Measurements from ENCODE around the gene UCKL1.
A peak's percentile ranks its signal among the peaks of the same experiment; 100 is the strongest.

UCKL1 gene

DNA sequence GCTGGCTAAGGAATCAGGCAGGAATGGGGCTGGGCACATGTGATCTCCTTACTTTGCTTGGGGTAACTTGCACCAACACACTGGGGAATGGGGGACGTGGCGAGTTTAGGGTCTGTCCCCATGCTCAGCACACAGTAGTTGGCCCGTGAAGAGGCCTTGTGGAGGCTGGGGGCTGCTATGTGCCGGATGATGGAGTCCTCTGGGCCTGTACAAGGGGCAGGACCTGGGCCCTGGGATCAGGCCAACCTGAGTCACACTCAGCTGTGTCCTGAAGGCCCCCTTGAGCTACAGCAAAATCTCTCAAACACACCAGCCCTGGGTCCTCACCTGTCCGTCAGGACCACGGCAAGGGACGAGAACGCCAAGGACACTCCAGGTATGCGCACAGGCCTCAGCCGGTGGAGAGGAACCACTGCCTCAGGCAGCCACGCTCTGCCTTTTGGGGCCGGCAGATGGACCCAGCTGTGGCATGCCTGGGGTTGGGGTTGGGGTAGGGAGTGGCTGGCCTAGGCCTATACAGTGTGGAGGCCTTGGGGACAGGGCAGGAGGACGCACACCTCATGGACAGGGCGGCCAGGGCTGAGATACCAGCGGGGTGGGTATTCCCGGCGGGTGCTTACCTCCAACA, 11.1 kb downstream of the UCKL1 start:
- Mint-ChIP-seq H3K4me3 (no peak overlapping the region), H3K27ac (no peak overlapping the region), H3K4me1 (peaks cover 60% of the 10 kb centered on the region), H3K36me3 (peaks cover 85% of the 10 kb centered on the region), H3K9me3 (no peaks in the 10 kb centered on the region)
- no peak for DNase-seq (ENCODE audit: low spot score in 2 of 2)
- no peak for ATAC-seq

DNA sequence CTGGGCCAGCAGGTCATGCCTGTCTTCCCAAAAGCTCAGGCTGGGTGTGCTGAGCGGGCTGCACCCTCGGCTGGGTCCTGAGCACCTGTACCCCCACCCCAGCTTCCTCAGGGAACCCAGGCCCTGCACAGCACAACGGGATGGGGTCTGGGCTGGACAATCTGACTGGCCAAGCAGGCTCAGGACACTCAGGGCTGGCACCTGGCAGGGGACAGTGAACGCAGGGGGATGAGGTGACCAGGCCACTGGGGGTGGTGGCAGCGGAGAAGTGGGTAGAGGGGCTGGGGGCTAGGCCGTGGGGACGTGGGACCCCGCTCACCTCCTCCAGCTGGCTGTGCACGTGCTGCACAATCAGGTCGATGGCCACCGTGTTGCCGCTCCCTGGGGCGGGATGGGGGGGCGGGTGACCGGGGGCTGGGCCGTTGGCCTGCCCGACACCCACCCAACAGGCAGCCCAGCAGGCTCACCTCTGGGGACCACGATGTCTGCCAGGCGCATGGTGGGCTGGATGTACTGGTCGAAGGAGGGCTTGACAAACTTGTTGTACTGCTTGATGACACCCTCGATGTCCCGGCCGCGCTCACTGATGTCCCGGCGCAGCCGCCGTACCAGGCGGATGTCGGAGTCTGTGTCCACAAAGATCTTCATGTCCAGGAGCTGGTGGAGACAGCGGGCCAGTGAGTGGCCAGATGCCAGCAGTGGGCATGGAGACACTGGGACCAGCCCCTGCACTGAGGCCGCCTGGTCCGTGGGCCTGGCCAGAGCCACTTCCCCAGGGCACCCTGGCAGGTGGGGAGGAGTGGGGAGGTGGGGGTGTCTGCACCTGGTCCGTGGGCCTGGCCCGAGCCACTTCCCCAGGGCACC, 11.9 kb downstream of the UCKL1 start:
- Mint-ChIP-seq H3K4me3 (no peak overlapping the region), H3K9me3 (no peaks in the 10 kb centered on the region), H3K36me3 (peaks cover 79% of the 10 kb centered on the region), H3K4me1 (peaks cover 52% of the 10 kb centered on the region), H3K27ac (no peak overlapping the region)
- no peak for DNase-seq (ENCODE audit: low spot score in 2 of 2)
- no peak for ATAC-seq

DNA sequence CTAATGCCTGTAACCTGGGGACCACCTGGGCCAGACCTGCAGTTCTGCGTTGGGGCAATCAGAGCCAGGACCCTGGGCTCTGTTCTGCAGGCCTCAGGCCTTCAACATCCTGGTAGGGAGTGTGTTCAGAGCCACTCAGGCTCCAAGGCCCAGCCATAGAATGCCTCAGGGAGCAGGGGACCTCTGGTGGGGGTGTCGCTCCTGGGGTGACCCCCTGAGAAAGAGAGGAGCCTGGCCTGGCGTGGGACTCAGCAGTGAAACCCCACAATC, 12.5 kb downstream of the UCKL1 start:
- ATAC-seq (no peak), DNase-seq (ENCODE audit: low spot score in 2 of 2) (no peak)
- peaks cover 47% of the 10 kb centered on the region for H3K4me1 Mint-ChIP-seq
- peak overlapping the region; percentile 43 for H3K27ac Mint-ChIP-seq
- no peak overlapping the region for H3K4me3 Mint-ChIP-seq
- peaks cover 74% of the 10 kb centered on the region for H3K36me3 Mint-ChIP-seq
- H3K9me3 Mint-ChIP-seq = no peaks in the 10 kb centered on the region

DNA sequence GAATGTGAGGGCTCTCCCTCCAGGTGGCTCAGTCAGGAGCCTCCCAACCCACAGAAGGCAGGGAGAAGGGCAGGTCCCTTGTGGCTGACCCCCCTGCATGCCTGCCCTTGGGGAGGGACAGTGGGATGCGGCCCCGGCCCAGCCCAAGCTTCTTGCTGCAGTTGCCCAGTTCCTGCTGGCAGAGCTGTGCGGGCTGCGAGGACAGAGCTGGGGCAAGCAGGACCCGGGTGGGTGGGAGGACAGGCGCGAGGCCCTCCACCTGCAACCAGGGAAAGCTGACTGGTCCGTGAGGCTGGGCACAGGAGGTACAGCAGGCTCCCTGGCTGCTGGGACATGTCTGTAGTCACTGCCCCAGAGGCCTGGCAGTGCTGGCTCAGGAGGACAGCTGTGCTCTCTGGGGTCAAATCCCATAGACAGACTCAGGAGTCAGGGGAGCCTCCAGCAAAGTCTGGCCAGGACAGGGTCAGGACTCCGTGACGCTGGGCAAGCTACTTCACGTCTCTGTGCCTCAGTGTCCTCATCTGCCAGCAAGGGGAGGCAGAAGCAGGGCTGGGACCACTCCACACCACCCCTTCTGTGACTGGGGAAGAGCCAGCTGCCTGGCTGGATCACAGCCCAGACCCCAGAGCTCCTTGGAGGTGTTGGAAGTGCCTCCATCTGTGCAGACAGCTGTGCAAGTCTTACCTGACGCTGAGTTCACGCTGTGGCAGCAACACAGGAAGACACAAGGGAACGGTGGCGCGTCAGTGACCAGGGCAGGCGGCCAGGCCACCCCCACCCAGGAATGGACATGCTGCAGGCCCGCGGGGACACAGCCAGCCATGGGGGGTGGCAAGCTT, 13.0 kb downstream of the UCKL1 start:
- no peak overlapping the region for H3K4me3 Mint-ChIP-seq
- DNase-seq (ENCODE audit: low spot score in 2 of 2) (no peak), ATAC-seq (no peak)
- H3K27ac Mint-ChIP-seq = peak overlapping the region; percentile 43
- peaks cover 70% of the 10 kb centered on the region for H3K36me3 Mint-ChIP-seq
- H3K4me1 Mint-ChIP-seq = peaks cover 41% of the 10 kb centered on the region
- no peaks in the 10 kb centered on the region for H3K9me3 Mint-ChIP-seq

DNA sequence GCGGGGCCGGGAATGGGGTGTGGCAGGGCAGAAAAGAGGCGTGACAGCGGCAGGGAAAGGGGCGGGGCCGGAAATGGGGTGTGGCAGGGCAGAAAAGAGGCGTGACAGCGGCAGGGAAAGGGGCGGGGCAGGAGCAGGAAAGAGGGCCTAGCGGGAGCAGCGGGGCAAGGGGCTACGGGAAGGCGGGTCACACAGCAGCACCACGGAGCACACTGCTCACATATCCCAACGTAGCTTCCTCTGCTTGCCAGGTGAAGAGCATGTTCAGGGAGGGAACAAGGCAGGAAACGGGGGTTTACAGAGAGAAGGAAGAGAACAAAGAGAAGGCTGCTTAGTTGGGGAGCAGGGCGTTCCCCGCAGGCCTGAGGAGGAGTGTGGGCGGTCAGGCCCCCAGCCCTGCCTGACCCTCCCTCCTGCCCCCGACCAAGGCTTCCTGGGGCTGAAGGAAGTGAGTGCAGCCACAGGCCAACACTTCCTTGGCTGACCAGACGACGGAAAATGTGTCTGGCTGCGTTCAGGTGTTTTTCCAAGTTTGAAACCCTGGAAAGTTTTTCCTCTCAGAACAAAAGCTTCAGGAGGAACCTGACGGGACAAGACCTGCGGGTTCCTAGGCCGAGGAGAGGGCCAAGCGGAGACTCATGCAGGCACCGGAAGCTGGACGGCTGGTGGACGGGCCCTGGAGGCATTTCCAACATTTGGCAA, 13.8 kb downstream of the UCKL1 start:
- Mint-ChIP-seq H3K36me3 (peaks cover 71% of the 10 kb centered on the region), H3K4me3 (no peak overlapping the region), H3K4me1 (peaks cover 33% of the 10 kb centered on the region), H3K27ac (peak overlapping the region; percentile 85), H3K9me3 (no peaks in the 10 kb centered on the region)
- peak in 1 of 2 donors; percentile 72 for DNase-seq (ENCODE audit: low spot score in 2 of 2)
- no peak for ATAC-seq

DNA sequence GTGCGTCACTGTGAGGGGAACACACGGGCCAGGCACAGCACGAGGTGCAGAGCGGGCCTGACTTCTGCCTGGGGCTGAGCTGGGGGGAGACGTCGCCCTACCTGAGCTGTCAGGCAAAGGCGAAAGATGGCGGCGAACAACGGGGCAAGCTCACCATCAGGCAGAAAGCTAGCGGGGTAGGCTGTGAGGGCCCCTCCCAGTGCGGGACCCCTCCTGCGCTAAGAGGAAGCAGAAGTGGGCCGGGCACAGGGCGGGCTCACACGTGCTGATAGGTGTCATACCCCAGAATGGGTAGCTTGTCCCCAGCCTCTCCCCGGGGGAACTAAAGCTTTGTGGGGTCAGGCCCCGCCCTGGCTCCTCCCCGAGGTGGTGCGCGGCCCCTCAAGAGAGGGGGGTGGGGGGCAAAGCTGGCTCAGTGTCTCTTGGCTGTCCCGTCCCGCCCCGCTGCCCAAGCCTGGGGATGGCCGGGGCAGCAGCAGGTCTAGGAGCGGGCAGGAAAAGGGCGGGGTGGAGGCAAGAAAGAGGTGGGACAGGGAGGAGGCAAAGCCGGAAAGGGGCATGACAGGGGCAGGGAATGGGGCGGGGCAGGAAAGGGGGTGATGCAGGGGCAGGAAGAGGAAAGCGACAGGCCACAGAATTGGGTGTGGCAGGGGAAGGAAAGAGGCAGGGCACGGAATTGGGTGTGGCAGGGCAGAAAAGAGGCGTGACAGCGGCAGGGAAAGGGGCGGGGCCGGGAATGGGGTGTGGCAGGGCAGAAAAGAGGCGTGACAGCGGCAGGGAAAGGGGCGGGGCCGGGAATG, 14.7 kb downstream of the UCKL1 start:
- H3K27ac Mint-ChIP-seq = peak overlapping the region; percentile 85
- peaks cover 26% of the 10 kb centered on the region for H3K4me1 Mint-ChIP-seq
- DNase-seq (ENCODE audit: low spot score in 2 of 2) (peak in 1 of 2 donors; percentile 81), ATAC-seq (peak; percentile 67)
- peaks cover 74% of the 10 kb centered on the region for H3K36me3 Mint-ChIP-seq
- H3K9me3 Mint-ChIP-seq = no peaks in the 10 kb centered on the region
- no peak overlapping the region for H3K4me3 Mint-ChIP-seq

DNA sequence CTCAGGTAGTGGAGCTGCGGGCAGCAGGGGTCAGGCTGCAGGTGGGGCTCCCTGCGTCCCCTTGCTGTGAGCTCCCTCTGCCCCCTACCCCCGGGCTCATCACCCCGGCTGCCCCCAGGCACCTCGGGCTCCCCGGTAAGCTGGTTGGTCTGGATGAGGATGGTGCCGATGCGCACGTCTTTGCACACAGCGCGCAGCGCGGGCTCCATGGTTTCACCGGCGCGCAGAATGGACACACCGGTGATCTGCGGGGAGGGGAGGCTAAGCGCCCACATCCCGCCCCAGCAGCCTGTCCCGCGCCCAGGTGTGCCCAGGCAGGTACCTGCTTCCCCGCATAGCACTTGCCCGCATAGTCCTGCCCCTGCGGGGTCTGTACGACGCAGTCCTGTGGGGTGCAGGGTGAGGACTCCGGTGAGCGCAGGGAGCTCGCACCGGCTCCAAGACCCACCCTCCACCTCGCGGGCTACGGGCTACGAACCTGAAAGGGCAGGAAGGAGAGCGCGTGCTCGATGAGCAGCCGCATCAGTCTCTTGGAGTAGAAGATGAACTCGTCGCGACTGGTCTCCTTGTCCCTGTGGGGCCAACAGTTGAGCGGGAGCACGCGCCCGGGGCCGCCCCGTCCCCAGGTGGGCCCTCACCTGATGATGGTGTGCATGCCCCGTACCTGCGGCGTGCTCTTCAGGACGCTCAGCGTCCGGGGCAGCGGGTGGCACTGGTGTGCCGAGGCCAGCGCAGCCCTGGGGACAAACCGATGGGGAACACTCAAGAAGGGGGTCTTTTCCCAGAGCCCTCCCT, 15.5 kb downstream of the UCKL1 start:
- ATAC-seq (no peak), DNase-seq (ENCODE audit: low spot score in 2 of 2) (no peak)
- H3K27ac Mint-ChIP-seq = no peak overlapping the region
- peaks cover 23% of the 10 kb centered on the region for H3K4me1 Mint-ChIP-seq
- peaks cover 78% of the 10 kb centered on the region for H3K36me3 Mint-ChIP-seq
- no peaks in the 10 kb centered on the region for H3K9me3 Mint-ChIP-seq
- no peak overlapping the region for H3K4me3 Mint-ChIP-seq

DNA sequence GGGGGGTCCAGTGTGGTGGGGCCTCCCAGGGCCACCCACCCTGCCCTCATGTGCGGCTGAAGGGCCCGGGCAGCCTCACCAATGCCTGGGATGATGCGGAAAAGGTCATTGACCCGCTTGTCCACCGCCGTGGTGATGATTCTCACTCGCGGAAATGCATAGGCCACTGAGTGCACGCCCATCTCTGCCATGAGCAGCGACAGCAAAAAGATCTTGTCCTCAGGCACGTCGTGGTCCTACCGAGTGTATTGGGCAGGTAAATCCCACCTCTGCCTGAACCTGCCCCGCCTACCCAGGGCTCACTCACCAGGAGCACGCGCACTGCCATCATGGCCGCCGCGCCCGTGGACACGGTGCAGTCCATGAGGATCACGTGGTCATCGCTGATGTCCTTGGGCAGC, 16.1 kb downstream of the UCKL1 start:
- H3K4me1 Mint-ChIP-seq = peaks cover 18% of the 10 kb centered on the region
- H3K36me3 Mint-ChIP-seq = peaks cover 78% of the 10 kb centered on the region
- DNase-seq (ENCODE audit: low spot score in 2 of 2) (no peak), ATAC-seq (no peak)
- no peaks in the 10 kb centered on the region for H3K9me3 Mint-ChIP-seq
- H3K27ac Mint-ChIP-seq = no peak overlapping the region
- H3K4me3 Mint-ChIP-seq = no peak overlapping the region

DNA sequence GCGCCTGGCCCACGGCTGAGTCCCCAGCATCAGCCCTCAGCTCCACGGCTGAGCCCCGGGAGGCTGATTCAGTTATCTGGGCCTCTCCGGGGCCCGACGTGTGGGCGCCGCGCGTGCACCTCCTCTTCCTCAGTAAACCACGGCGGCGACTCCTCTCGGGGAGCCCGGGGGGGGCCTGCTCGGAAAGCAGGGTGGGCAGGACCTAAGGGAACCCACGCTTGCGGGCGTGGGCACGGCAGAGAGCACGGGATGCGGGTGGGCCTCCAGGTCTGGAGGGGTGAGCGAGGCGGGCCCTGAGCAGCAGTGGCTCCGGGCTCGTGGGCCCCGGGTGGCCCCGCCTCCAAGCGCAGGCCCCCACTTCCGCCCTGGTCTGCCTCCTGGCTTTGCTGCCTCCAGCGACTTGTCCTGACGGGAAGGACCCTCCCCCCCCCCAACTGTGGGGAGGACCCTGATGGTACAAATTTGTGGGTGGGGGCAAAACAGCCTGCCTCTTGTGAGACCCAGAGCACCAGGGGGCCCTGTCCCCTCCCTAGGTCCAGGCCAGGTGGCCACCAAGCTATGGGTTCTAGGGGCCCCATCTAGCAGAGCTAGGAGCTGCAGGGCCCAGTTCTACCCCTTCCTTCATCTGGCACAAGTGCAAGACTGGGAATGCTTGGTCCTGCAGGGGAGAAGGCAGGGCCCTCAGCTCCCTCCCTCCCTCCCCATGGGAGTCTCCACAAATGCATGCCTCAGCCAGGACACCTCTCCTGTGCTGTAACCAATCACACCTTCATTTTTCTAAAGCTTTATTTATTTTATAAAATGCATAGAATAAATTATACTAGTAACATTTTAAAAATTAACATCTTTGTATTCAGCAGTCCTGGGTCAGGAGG, 16.9 kb downstream of the UCKL1 start:
- Mint-ChIP-seq H3K36me3 (peaks cover 80% of the 10 kb centered on the region), H3K27ac (no peak overlapping the region), H3K4me3 (no peak overlapping the region), H3K4me1 (peaks cover 22% of the 10 kb centered on the region), H3K9me3 (no peaks in the 10 kb centered on the region)
- no peak for DNase-seq (ENCODE audit: low spot score in 2 of 2)
- peak; percentile 38 for ATAC-seq

DNA sequence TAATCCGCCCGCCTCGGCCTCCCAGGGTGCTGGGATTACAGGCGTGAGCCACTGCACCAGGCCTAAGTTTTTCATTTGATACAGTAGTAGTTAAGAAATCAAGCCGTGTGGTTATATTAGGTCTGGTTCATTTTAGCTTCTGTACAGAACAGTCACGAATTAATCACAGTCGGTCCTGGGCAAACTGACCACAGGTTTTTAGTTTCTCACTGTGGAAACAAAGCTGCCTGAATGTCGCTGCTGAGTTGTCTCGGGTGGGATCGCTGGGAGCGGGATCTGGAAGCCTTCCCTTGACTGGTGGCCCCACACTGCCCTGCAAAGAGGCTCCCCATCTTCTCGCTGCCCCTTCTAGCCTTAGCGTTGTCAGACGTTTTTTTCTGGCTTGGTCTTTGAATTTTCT, 18.6 kb downstream of the UCKL1 start:
- H3K36me3 Mint-ChIP-seq = peaks cover 77% of the 10 kb centered on the region
- peak overlapping the region; percentile 64 for H3K27ac Mint-ChIP-seq

DNA sequence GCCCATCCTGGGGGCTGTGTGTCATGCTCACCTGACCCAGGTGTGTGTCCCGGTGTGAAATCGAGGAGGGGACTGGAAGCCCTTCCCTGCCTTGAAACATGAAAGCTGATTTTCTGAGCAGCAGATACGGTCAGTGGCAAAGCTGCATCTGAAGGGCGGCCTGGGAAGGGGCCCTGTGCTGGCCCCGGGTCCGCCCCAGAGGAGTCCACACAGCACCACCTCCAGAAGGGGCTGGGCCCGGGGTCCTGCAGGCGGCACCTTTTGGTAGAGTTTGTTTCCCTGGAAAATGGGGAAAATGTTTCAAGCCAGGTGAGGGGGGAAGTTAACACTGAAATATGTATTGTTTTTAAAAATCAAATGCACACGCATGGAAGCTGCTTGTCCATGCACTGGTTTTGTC, 20.8 kb downstream of the UCKL1 start:
- Mint-ChIP-seq H3K27ac (peak overlapping the region; percentile 37), H3K4me1 (peaks cover 7% of the 10 kb centered on the region), H3K9me3 (no peaks in the 10 kb centered on the region), H3K36me3 (peaks cover 79% of the 10 kb centered on the region), H3K4me3 (no peak overlapping the region)
- no peak for ATAC-seq
- DNase-seq (ENCODE audit: low spot score in 2 of 2) = no peak

More for the DNA sequence above, 18.6 kb downstream of the UCKL1 start:
- Mint-ChIP-seq H3K4me3 (no peak overlapping the region), H3K4me1 (peaks cover 22% of the 10 kb centered on the region), H3K9me3 (no peaks in the 10 kb centered on the region)
- DNase-seq (ENCODE audit: low spot score in 2 of 2) = no peak
- ATAC-seq = no peak

DNA sequence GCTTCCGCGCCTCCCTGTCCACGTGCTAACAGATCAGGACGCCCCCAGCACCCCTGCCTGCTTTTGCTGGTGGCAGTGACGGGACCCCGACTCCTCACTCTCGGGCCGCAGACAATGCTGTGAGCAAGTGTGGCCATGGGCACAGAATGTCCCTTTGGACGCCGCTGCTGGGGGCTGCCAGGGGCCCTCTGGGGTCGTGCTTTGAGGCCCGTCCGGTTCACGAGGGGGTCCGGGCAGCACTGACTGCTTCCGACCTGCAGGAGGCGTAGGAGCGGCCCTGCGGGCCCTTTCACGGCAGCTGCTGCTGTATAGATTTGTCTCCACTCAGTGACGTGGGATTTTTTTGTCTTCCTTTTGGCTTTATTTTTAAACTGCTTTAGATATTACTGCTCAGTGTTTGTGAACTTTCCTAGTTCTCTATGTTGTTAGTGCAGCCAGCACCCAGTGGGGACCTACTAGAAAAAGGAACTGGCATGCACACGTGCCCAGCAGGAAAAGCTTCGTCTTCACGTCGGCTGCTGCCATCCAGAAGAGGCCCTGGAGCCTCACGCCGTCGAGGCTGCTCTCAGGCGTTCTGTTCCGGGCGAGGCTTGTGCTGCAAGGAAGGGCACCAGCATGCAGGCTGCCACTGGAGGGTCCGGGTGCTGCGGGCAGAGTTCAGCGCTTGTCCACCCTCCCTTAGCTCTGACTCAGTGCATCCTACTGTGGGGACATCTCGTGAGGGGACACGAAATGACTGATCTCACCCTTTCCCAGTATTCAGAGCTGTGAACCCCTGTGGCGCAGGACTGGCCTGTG, 21.7 kb downstream of the UCKL1 start:
- Mint-ChIP-seq H3K4me3 (no peak overlapping the region), H3K4me1 (peaks cover 7% of the 10 kb centered on the region), H3K27ac (peak overlapping the region; percentile 37), H3K9me3 (no peaks in the 10 kb centered on the region), H3K36me3 (peaks cover 83% of the 10 kb centered on the region)
- DNase-seq (ENCODE audit: low spot score in 2 of 2) (no peak), ATAC-seq (no peak)
